GM12878 (cell line): ENCODE results near the gene STX8. TPM values are rescaled to one million over a fixed set of nuclear protein-coding genes. Genes with fewer than 3 reads are reported as not detected.

ENCODE experiments used
- ATAC-seq: fragments of 200-7000 bp; cut with Tn5 transposase; 3 replicates; pipeline ENCODE4 v1.9.1; 2020; ENCODE audit warnings: mild to moderate bottlenecking, moderate library complexity
- BruUV-seq: library from RNA; stranded (reverse); fragments of 400-500 nt; replicated peaks from 2 replicates; lab custom pipeline; 2021; lab: Mats Ljungman, UMichigan
- CTCF ChIA-PET: fragments of 300-600 bp; sonication (Branson Sonifier 250); formaldehyde crosslinking; extraction: SDS; loops from one replicate; lab custom pipeline; 2021; ENCODE audit warnings: inconsistent platforms; lab: Yijun Ruan, JAX
- POLR2A ChIA-PET: fragments of 350-600 bp; formaldehyde crosslinking; extraction: SDS; loops from one replicate; lab custom pipeline; 2021; ENCODE audit warnings: inconsistent platforms; lab: Charles Lee
- RAD21 ChIA-PET: fragments of 300-600 bp; sonication (Branson Sonifier 250); formaldehyde crosslinking; loops from one replicate; lab custom pipeline; 2023; ENCODE audit warnings: antibody characterized with exemption; ENCODE audit not compliant: unreplicated experiment; lab: Charles Lee
- SMC1A ChIA-PET: fragments of 300-600 bp; sonication (Branson Sonifier 250); formaldehyde crosslinking; loops from one replicate; lab custom pipeline; 2023; ENCODE audit not compliant: unreplicated experiment, uncharacterized antibody; lab: Charles Lee
- DNase-seq: peaks from one replicate; pipeline ENCODE4 v3.0.0-alpha.2; 2011; ENCODE audit warnings: low read depth, low spot score
- FAIRE-seq: peaks from 3 replicates; lab custom pipeline; 2011; peaks lifted over from hg19 to GRCh38; lab: Jason Lieb, UNC
- H2AFZ ChIP-seq: 2 replicates; pipeline ENCODE4 v1.6.0; 2011; ENCODE audit warnings: low read depth, low read length, control low read depth; ENCODE audit not compliant: control insufficient read depth
- H3K27ac ChIP-seq: 2 replicates; pipeline ENCODE4 v1.5.1; 2011; ENCODE audit warnings: control low read depth; ENCODE audit not compliant: control insufficient read depth, insufficient read depth
- H3K27me3 ChIP-seq, 2 experiments: replicated peaks in 1 of 2; 2 replicates each; pipeline versions ENCODE4 v1.6.0 to v1.6.1; 2011; ENCODE audit warnings: low read length in 1 of 2; ENCODE audit not compliant: control insufficient read depth in 2 of 2, insufficient read depth in 2 of 2
- H3K36me3 ChIP-seq, 2 experiments: 2 replicates each; pipeline ENCODE4 v1.5.1; 2011; ENCODE audit warnings: low read length in 1 of 2; ENCODE audit not compliant: control insufficient read depth in 2 of 2, insufficient read depth in 2 of 2
- H3K4me1 ChIP-seq: 2 replicates; pipeline ENCODE4 v1.6.1; 2011; ENCODE audit warnings: mild to moderate bottlenecking, low read length, moderate library complexity, mixed read lengths; ENCODE audit not compliant: control insufficient read depth, insufficient read depth
- H3K4me2 ChIP-seq: 2 replicates; pipeline ENCODE4 v1.6.0; 2011; ENCODE audit warnings: control low read depth; ENCODE audit not compliant: control insufficient read depth, insufficient read depth
- H3K4me3 ChIP-seq: fragments of 200-600 bp; sonication (generic); 2 replicates; pipeline ENCODE4 v1.5.1; 2016
- H3K79me2 ChIP-seq: 2 replicates; pipeline ENCODE4 v1.6.0; 2011; ENCODE audit warnings: low read length; ENCODE audit not compliant: control insufficient read depth, insufficient read depth
- H3K9ac ChIP-seq: 2 replicates; pipeline ENCODE4 v1.8.0; 2011; ENCODE audit warnings: low read length, control low read depth, mixed read lengths; ENCODE audit not compliant: control insufficient read depth, insufficient read depth
- H3K9me3 ChIP-seq: replicated peaks from 3 replicates; pipeline ENCODE4 v1.5.1; 2011; ENCODE audit warnings: mild to moderate bottlenecking, low read length; ENCODE audit not compliant: control insufficient read depth, insufficient read depth
- H4K20me1 ChIP-seq: 2 replicates; pipeline ENCODE4 v1.6.0; 2011; ENCODE audit not compliant: control insufficient read depth, insufficient read depth
- ASH2L ChIP-seq: fragments of 300-600, 200-600 bp; sonication (generic); IDR thresholded peaks from 2 replicates; pipeline ENCODE4 v1.6.1; 2017; ENCODE audit warnings: low read depth, mild to moderate bottlenecking, borderline replicate concordance
- CEBPB ChIP-seq, 2 experiments: fragments of 150-350 bp in 1 of 2; IDR thresholded peaks; 2 replicates each; pipeline ENCODE4 v1.6.1; 2012 to 2014; ENCODE audit warnings: low read depth in 2 of 2, low read length in 2 of 2, borderline replicate concordance in 1 of 2, inconsistent platforms in 1 of 2
- DPF2 ChIP-seq: fragments of 450-650 bp; IDR thresholded peaks from 2 replicates; pipeline ENCODE4 v1.6.1; 2017; ENCODE audit warnings: mild to moderate bottlenecking
- E4F1 ChIP-seq: fragments of 450-650 bp; IDR thresholded peaks from 2 replicates; pipeline ENCODE4 v1.6.1; 2018; ENCODE audit warnings: borderline replicate concordance, mild to moderate bottlenecking; ENCODE audit not compliant: partially characterized antibody
- JUND ChIP-seq: IDR thresholded peaks from 2 replicates; pipeline ENCODE4 v1.6.1; 2012; ENCODE audit warnings: low read depth, mild to moderate bottlenecking, low read length, improper control_type of control experiment, moderate library complexity
- RFX5 ChIP-seq: IDR thresholded peaks from 2 replicates; pipeline ENCODE4 v1.6.1; 2011; ENCODE audit warnings: low read depth, low read length, improper control_type of control experiment
- WGBS: methylation state at CpG from one replicate; pipeline ENCODE4 v1.1.6; 2016; ENCODE audit warnings: low lambda C conversion rate; ENCODE audit not compliant: insufficient replicate concordance, insufficient coverage; ENCODE audit errors: missing lambda C conversion rate; 5-methylcytosine and 5-hydroxymethylcytosine counted together
- in situ Hi-C: fragments of 300-500 bp; cut with MboI; formaldehyde crosslinking; loops from 9 replicates; pipeline ENCODE4 v1.14.3; 2018; ENCODE audit warnings: mixed read lengths
- intact Hi-C: fragments of 100-400 bp; cut with micrococcal nuclease; formaldehyde crosslinking; loops from one replicate; pipeline ENCODE4 v1.14.2; 2022; ENCODE audit not compliant: unreplicated experiment
- polyA plus RNA-seq, 11 experiments: library from polyadenylated mRNA; depleted of rRNA in 4 of 11; unstranded in 6 of 11; stranded (reverse) in 5 of 11; fragments of >200 nt; fragmentation: Nextera tagmentation in 4 of 11; fragmentation: Illumina TruSeq in 1 of 11; extraction: Ambion mirVana in 4 of 11; extraction: Trizol in 1 of 11; gene quantifications; 1 replicate in 1 of 11; 2 replicates in 10 of 11; pipeline versions ENCODE4 v1.2.1 to v1.2.3, GENCODE V29; 2011 to 2016; ENCODE audit warnings: inconsistent platforms in 2 of 11, missing spikeins in 2 of 11, low read depth in 1 of 11
- total RNA-seq, 4 experiments: library from RNA; depleted of rRNA in 3 of 4; stranded (reverse); fragments of >200 nt in 3 of 4; fragmentation: Illumina TruSeq in 1 of 4; extraction: Trizol in 1 of 4; gene quantifications; 2 replicates each; pipeline versions ENCODE4 v1.2.1 to v1.2.3, GENCODE V29; 2013 to 2021

STX8 gene
- total and polyA plus RNA-seq, 10 of the 15 experiments (the other 5 are each of a cell fraction or from before 2014, with no cell fraction given) = 47.9 to 151 (median 72.9) TPM

GRCh38 chr17:9324864-9325263 lies 250.8 kb downstream of the STX8 start:
- ChIA-PET SMC1A (interaction anchor here (0.7 kb wide), 1 partner anchor 20 kb away, joined by 3 read pairs; no protein-coding TSS in a partner anchor), RAD21 (no interaction called here), POLR2A (interaction anchor here (0.6 kb wide), 1 partner anchor 135 kb away, joined by 3 read pairs; no protein-coding TSS in a partner anchor), CTCF (interaction anchor here (0.7 to 1.4 kb wide), 2 partner anchors 32 to 197 kb away, joined by 3 to 4 read pairs; no protein-coding TSS in a partner anchor)
- in situ Hi-C loops = no loop called here
- no peak for DNase-seq
- Histone ChIP-seq H3K4me3 (no peak overlapping the region), H3K4me1 (no peaks in the 10 kb centered on the region), H3K9ac (no peak overlapping the region), H3K36me3 (no peaks in the 10 kb centered on the region), H3K27me3 (no peaks in the 10 kb centered on the region), H2AFZ (no peak overlapping the region), H3K4me2 (no peak overlapping the region), H4K20me1 (no peaks in the 10 kb centered on the region), H3K27ac (no peak overlapping the region), H3K9me3 (no peaks in the 10 kb centered on the region), H3K79me2 (no peaks in the 10 kb centered on the region)
- ATAC-seq = no peak
- FAIRE-seq = no peak
- TF ChIP-seq JUND (no peak), ASH2L (no peak), E4F1 (no peak)
- 55% methylated on average over 4 of the region's 4 CpGs for WGBS
- intact Hi-C loops = no loop called here
- no TSS peak for BruUV-seq

GRCh38 chr17:9322326-9322725 lies 253.3 kb downstream of the STX8 start:
- Histone ChIP-seq H2AFZ (no peak overlapping the region), H3K4me3 (no peak overlapping the region), H3K27ac (no peak overlapping the region), H3K36me3 (no peaks in the 10 kb centered on the region), H3K79me2 (no peaks in the 10 kb centered on the region), H4K20me1 (no peaks in the 10 kb centered on the region), H3K9me3 (no peaks in the 10 kb centered on the region), H3K27me3 (no peaks in the 10 kb centered on the region), H3K4me1 (no peaks in the 10 kb centered on the region), H3K4me2 (no peak overlapping the region), H3K9ac (no peak overlapping the region)
- SMC1A ChIA-PET = interaction anchor here (1.0 to 1.4 kb wide), 2 partner anchors 13 to 195 kb away, joined by 3 read pairs; no protein-coding TSS in a partner anchor
- DNase-seq (no peak), FAIRE-seq (no peak), ATAC-seq (no peak)
- intact Hi-C loops (no loop called here), in situ Hi-C loops (no loop called here)
- BruUV-seq = no TSS peak
- RAD21 ChIA-PET = no interaction called here
- POLR2A ChIA-PET = no interaction called here
- CTCF ChIA-PET = no interaction called here
- TF ChIP-seq RFX5 (no peak), CEBPB (IDR thresholded peaks at IDR 0.05; ENCODE audit: borderline replicate concordance in 1 of 2, low read depth in 2 of 2, low read length in 2 of 2) (no peak), DPF2 (no peak)
- 91% methylated on average over 2 of the region's 2 CpGs for WGBS
